Pericardium fibroblast (primary cell): Measurements from ENCODE around the gene MTFR1L. TPM values are rescaled to one million over a fixed set of nuclear protein-coding genes. Genes with fewer than 3 reads are reported as not detected.

Source experiments
- total RNA-seq: library from RNA; depleted of rRNA; stranded (reverse); fragments of >200 nt; gene quantifications from 2 replicates; pipeline ENCODE4 v1.2.3, GENCODE V29; 2015

Gene MTFR1L
- total RNA-seq, result 47.6 and 48.3 TPM in 2 replicates

GRCh38 chr1:25819491-25820246 lies at the start of gene MTFR1L:
Gene MTFR1L, plus strand, starts transcription at chr1:25819954. Its CDS starts 3,151 bp downstream, at chr1:25823105.

GRCh38 chr1:25799935-25800702 lies 19.6 kb upstream of the MTFR1L start, which contains the start of gene SELENON:
Gene SELENON, plus strand, starts transcription at chr1:25800193. Its CDS starts 38 bp downstream, at chr1:25800231.

GRCh38 chr1:25858906-25859789 lies 39.4 kb downstream of the MTFR1L start, which contains the start of gene AUNIP:
Gene AUNIP, minus strand, starts transcription at chr1:25859457. Its CDS starts 100 bp downstream, at chr1:25859357.

GRCh38 chr1:25875154-25875855 lies 55.6 kb downstream of the MTFR1L start, which contains the start of gene PAQR7:
Gene PAQR7, minus strand, starts transcription at chr1:25875708. Its CDS starts 11,869 bp downstream, at chr1:25863839.

Other genes with a start within 250 kb of the MTFR1L start
- 32.4 and 47.8 TPM in 2 replicates for gene MAN1C1, start 203.2 kb upstream of the MTFR1L start, total RNA-seq
- 50.8 and 67.0 TPM in 2 replicates for gene SELENON, start 19.8 kb upstream of the MTFR1L start, total RNA-seq
- 0.58 TPM in 1 of 2 replicates, not detected in the other for gene AUNIP, start 39.5 kb downstream of the MTFR1L start, total RNA-seq
- gene PAQR7, start 55.8 kb downstream of the MTFR1L start, total RNA-seq, result 6.1 and 7.2 TPM in 2 replicates
- 17.9 and 26.3 TPM in 2 replicates for gene STMN1, start 86.5 kb downstream of the MTFR1L start, total RNA-seq
- gene PAFAH2, start 178.1 kb downstream of the MTFR1L start, total RNA-seq, result 2.3 and 3.2 TPM in 2 replicates
- gene EXTL1, start 201.8 kb downstream of the MTFR1L start, total RNA-seq, result 0.12 and 0.60 TPM in 2 replicates
- gene SLC30A2, start 226.2 kb downstream of the MTFR1L start, total RNA-seq, result not detected in 2 replicates
- 0.70 TPM in 1 of 2 replicates, not detected in the other for gene TRIM63, start 247.7 kb downstream of the MTFR1L start, total RNA-seq